Measurements from ENCODE around the gene RPS5.
A peak's percentile ranks its signal among the peaks of the same experiment; 100 is the strongest.
"Not testable (repeated sequence)": the region's sequence is repeated elsewhere in the genome, so short reads cannot be mapped to it uniquely, and the experiment has no call there.

The RPS5 gene

DNA sequence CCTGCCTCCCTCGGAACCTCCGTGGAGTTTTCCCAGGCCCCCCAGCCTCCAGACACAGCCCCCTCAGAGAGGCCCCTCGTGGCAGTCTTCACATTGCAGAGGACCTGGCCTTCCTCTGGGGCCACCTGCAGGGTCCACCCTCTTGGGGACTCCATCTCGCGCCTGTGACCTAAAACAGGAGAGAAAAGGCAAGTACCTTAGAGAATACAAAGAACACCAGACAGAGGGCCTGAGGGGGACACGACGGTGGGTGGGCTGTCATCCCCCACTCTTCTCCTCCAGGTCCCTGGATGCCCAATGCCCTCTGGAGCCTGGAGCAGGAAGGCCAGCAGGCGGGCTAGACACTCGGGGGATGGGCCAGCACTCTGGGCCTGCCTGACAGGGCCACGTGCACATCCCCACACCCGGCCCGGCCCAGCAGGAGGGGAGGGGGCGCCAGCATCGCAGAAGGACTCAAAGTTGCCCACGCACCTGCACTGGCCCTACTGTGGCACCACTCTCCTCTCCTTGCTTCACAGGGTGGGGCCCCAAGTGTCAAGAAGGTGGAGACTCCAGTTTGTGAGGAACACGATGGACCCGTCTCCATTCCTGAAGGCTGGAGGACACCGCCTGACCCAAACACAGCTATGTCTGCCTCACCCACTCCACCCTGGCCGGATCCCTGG lies 29.5 kb upstream of the RPS5 start:
- DNase-seq, result no peak

DNA sequence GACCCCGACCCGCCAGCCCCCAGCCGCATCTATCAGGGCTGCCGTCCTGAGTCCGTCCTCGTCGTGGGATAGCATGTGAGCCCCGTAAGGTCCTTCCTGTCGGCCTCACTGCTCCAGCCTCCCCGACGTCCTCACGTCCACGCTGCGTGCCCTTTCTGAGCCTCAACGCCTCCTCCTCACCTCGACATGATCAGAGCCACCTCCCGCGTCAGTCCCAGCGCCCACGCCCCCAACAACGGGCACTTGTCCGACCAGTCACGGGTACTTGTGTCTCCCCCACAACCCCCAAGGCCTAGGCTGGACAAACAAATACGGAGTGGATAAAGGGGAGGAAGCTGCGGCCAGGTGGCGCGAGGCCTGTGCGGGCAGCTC lies 25.2 kb upstream of the RPS5 start:
- peak; percentile 32 for DNase-seq

DNA sequence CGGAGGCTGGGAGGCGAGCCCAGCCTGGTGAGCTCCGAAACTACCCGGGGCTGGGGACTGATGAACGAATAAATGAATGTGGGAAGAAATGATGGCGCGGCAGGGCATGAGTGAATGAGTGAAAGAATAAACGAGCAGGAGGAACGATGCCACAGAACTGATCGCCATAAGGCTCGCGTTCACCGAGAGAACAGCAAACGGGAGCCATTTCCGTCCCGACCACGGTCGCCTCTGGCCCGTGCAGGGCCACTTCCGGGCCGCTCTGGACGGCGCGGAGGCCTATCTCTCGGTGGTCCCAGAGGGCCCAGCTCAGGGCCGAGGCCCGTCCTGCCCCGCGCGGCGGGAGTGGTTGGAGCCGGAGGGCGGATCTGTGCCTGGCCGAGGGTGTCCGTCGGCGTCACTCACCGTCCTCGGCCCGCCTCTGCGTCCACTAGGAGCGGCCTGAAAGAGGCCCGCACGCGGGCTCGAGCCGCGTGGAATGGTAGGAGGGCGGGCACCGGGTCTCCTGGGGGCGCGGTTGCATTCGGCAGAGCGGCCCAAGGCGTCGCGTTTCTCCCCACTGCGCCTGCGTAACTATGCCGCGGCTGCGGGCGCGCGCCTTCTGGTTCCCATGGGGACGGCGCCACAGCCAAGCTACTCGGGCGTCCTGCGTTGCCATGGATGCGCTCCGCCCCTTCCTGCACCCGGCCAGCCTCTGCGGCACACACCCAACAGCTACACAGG lies 24.6 kb upstream of the RPS5 start, which contains the start of gene ZNF497:
Gene ZNF497 (minus strand): TSS at position 480 of the 723 bp plus-strand sequence. CDS start 5,116 bp downstream, outside the sequence.
- peak; percentile 96 for DNase-seq

DNA sequence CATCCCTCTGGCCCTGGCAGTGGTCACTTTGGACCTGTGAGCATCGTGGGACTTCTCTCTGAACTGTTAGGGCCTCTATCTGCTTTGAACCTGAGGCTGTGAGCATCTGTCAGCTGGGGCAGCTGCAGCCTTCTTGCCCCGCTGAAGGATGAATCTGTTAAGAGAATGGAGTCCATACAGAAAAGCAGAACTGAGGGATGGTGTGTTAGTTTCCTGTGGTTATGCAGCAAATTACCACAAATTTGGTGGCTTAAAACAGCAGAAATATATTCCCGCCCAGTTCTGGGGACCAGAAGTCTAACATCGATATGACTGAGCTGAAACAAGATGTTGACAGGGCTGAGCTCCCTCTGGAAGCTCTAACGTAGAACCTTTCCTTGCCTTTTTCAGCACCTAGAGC lies 22.9 kb upstream of the RPS5 start:
- DNase-seq, result no peak

DNA sequence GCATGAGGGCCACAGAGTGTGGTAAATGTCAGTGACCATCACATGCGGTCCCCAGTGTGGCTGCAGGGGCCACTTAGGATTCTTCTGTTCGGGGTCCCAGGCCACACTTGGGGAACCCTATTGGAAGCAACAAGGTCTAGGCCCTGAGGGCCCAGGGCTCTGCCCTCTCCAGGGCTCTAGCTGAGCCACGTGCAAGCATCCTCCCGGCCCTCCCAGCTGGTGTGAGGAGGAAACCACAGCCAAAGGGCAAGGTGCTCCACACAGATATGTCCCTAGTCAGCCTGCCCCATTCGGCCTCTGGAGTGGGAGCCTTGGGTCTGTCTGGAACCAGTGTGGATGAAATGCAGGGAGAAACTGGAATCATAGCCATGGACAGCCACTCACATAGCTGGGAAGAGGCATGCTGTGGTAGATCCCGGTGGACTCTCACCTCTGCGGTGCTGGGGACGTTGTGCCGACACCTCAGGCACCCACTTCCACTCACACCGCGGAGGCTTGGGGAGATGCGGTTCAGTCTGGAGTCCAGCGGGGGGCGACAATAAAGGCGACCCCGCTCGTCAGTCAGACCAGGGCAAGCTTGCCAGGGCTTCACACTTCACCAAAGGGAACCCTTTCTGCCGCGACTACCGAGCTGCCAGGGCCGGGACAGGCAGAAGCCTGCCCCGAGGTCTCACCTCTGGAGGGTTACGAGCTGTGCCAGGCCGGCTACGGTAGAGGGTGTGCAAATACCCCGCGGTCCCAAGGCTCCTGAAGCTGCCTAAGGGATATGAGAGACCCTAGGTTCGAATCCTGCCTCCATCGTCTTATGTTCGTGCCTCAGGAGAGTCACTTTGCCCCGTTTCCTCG lies 20.3 kb upstream of the RPS5 start:
- DNase-seq, result no peak

DNA sequence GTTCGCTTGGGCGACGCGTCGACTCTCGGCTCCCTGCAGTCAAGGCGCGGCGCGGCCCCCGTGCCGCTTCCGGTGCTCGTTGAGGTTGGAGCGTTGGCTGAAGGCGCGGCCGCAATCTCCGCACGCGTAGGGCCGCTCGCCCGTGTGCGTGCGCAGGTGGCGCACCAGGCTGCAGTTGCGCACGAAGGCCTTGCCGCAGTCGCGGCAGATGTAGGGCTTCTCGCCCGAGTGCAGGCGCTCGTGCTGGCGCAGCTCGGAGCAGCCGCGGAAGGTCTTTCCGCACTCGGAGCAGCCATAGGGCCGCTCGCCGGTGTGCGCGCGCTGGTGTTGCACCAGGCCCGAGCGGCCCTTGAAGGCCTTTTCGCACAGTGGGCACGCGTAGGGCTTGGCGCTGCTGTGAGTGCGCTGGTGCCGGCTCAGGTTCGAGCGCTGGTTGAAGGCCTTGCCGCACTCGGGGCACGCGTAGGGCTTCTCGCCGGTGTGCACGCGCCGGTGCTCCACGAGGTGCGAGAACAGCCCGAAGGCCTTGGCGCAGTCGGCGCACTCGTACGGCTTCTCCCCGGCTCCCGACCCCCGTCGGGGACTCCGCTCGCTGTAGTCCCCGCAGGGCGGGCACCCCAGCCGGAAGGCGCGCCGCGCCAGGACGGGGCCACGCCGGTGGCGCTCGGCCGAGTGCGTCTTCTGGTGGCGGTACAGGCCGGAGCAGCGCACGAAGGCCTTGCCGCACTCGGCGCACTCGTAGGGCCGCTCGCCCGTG lies 19.2 kb upstream of the RPS5 start:
- no peak for DNase-seq

DNA sequence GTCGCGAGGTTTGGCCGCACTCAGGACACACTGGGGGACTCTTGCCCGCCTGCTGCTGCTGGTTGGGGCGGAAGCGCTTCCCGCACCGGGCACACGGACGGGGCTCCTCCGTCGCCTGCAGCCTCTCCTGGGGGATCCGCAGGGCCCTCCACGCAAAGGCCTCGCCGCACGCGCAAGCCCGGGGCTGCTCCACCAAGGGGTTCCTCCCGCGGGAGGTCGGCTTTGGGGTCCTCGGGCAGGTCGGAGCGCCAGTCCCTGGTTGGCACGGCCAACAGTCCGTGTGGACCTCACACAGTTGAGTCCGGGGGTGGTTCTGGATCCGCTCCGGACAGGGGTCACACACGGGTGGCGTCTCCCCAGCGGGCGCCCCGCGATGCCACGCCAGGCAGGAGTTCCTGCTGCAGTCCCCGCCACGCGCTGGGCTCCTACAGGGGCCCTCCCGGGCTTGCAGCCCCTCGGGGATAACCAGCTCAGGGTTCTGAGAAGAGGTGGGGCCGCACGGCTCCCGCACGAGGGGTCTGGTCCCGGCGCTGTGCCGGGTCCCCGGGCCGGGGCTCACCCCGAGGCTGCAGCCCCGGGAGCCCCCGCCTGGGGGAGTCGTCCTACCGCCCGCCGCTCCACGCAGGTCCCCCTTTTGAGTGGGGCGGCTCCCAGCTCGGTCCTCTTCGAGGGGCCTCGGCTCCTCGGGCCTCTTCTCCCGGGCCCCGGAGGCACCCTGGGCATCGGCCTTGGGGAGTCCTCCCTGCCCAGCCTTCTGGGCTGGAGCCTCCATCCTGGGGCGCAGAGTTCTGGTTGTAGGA lies 18.3 kb upstream of the RPS5 start:
- DNase-seq, result no peak

DNA sequence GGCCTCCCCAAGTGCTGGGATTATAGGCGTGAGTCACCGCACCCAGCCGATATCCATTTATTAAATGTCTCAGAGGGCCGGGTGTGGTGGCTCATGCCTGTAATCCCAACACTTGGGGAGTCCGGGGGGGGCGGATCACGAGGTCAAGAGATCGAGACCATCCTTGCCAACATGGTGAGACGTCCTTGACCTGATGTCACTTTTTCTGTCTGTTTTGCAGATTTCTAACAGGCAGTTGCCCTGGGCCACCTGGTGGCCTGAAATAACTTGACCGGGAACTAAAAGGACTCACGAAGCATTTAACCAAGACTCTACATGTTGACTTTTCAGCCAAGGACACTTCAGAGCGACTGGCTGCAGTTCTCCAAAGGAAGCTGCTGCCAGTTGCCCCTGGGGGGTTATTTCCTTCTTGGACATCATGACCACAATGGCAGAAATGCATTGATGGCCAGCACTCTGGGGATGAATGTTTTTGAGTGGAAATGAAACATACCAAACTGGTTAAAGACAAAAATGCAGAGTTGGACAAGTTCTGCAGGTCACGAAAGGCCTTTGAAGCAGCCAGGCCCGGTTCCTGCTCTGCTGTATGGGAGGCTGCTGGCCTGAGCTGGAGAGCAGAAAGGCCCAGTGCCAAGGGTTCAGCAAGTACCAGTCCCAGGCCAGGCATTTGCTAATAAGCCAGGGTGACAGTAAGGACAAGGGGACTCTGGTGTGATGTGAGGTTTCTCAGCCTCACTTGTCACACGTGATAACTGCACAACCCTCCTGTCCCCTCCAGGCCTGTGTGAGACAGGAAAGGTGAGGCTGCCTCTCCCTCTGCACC lies 14.5 kb upstream of the RPS5 start:
- no peak for DNase-seq

DNA sequence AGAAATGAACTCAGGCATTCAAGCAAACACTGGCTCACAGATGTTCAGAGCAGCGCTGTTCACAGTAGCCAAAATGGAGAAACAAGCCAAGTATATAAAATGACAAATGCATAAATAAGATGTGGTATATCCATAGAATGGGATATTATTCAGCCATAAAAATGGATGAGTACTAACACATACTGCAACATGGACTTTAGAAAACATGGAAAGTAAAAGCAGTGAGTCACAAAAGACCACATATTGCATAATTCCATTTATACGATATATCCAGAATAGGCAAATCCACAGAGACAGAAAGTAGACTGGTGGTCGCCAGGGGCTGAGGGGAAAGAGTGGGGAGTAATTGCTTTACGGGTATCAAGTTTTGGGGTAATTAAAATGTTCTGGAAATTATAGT lies 12.9 kb upstream of the RPS5 start:
- no peak for DNase-seq

DNA sequence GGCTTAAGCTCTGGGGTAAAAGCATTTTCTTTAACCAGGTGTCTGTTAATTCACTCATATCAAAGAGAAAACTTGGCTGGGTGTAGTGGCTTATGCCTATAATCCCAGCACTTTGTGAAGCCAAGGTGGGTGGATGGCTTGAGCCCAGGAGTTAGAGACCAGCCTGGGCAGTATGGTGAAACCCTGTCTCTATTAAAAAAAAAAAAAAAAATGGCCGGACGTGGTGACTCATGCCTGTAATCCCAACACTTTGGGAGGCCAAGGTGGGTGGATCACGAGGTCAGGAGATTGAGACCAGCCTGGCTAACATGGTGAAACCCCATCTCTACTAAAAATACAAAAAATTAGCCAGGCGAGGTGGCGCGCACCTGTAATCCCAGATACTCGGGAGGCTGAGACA lies 10.3 kb upstream of the RPS5 start:
- DNase-seq, result not testable (repeated sequence)

DNA sequence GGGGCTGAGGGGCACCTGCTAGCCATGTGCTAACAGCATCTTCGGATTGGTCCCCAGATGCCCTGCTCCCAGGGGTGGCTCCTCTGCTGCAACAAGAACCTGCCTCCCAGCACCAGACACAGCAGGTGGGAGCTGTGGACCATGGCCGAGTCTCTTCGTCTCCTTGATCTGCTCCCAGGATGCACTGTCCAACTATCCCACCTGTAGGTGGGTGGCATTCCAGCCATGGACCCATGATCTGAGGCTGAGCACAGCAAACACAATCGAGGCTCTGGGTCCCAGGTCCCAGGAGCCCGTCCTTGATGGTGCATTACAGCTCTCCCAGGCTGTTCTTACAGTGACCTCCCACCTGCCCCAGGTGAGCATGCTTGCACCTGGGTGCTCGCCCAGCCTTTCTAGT lies 7.8 kb upstream of the RPS5 start:
- DNase-seq, result no peak

DNA sequence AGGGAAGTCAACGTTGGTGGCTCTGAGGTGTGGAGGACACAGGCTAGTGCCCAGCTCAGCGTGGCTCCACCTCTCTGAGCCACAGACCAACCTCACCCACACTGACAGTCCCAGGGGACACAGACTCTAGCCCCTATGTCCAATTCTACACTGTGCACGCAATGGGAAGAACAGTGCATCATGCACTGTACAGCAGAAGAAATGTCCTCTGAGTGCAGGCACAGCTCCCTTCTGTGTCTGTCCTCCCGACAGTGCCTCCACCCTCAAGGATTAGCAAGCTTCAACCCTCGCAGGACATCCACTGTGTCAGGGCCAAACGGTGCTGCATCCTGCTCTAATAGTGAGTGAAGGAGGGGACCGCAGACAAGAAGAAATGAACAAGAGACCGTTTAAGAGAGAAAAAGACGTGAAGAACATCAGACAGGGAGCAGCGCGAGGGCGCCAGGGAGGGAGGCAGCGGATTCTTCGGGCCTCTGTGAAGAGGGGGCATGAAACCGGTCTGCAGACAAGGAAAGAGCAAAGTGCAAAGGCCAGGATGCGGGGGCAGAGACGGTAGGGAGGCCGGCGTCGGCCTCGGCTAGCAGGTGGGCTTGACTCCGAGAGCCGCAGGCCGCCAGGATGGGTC lies 6.9 kb upstream of the RPS5 start:
- no peak for DNase-seq

DNA sequence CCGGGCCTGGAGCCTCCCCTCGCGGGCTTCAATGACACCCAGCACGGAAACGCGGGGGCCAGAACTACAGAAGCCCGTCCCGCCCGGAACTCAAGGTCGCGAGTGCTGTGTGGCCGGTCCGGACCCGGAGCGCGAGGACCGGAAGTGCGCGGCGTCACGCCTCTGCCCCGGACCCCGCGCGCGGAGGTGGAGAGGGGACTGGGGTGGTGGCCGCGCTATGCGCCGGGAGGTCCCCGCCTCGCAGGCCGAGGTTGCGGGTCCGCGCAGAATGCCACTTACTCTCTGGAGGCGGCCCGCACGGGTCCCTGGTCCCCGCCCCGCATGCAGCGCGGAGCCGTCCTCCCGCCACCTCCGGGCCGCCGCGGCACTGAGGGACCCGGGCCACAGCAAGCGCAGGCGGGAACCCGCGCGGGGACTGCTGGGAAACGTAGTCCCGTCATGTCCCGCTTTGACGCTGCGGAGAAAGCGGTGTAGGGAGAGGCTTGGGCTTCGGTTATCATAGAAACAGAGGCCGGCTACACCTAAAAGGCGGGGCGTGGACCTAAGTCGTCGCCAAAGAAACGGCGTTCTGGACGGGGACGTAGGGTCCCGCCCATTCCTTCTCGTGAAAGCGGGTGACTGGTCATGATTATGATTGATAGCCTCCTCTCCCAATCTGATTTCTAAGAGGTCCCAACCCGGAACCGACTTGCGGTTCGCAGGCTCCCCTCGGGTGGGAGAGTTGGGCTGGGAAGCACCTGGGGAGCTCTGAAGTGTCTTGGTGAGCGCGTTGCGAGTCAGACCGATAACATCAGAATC lies 6.2 kb upstream of the RPS5 start, which contains the start of gene ZNF837:
Gene ZNF837 (minus strand): TSS at position 369 of the 798 bp plus-strand sequence. CDS start 11,698 bp downstream, outside the sequence.
- DNase-seq, result peak; percentile 99

DNA sequence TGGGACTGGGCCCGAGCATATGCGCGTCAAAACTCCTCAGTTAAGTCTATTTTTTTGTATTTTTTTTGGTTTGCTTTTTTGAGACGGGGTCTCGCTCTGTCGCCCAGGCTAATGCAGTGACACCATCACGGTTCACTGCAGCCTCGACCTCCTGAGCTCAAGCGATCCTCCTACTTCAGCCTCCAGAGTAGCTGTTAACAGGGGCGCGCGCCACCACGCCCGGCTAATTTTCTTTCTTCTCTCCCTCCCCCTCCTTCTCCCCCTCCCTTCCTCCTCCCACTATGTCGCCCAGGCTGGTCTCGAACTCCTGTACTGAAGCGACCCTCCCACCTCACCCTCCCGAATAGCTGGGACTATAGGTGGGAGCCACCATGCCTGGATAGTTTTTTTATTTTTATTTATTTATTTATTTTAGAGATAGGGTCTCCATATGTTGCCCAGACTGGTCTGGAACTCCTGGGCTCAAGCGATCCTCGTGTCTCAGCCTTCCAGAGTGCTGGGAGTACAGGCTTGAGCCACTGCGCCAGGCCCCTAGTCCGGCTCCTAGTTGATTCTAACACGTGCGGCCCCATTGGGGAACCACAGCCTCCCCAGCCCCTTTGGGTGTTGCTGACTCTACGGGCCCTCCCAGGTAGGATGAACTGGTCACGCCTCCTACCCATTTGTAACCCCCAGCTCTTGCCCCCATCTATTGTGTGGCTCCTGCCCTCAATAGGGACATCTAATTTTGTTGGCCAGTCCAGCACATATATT lies 5.4 kb upstream of the RPS5 start:
- no peak for DNase-seq

DNA sequence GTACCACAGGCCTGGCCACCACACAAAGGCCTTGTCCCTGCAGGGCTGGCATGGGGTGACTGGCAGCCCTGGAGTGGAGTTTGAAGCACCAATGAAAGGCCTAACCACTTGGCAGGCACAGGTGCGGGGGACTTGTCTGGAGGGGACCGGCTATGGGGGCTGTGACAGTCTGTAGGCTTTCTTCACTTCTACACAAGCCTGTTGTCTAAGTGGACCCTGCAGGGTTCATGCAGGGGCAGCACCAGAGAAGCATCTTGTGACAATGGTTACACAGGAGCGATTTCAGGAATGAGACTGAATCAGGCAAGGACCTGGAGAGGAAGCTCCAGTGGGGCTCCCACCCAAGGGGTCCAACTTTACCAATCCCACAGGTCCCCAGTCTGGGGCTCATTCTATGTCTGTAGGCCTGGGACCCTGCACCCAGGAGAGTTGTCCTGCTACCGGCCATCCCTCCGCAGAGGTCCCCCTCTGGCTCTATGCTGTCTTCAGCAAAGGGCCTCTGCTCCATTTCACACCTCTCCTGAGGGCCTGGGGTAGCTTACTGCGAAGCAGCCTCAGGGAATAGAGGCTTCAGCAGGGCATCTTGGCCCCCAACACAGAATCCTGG lies 4.0 kb upstream of the RPS5 start:
- no peak for DNase-seq

DNA sequence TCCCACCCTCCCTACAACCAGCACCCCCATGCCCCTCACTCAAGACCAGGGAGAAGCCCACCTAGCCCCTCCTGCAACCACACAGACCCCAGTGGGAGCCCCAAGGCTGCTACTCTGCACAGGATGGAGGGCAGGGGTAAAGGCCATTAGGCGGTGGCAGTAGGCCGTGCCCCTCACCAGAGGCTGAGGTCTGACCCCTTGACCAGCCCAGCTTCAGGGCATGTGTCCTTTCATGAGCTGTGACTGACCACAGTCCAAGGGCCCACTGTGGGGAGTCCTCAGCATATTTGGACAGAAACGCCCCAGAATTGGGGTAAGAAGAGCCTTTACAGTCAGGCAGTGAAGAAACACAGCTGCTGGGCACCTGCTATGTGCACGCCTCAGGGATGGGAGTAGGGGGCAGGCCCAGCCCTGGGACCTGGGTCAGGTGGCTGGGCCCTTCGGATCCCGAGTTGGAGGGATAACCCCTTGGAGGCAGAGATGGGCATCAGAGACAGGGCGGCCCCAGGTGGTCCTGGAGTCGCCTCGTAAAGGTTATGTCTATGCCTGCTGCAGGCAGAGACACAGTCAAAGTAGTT lies 1.7 kb upstream of the RPS5 start:
- no peak for DNase-seq

DNA sequence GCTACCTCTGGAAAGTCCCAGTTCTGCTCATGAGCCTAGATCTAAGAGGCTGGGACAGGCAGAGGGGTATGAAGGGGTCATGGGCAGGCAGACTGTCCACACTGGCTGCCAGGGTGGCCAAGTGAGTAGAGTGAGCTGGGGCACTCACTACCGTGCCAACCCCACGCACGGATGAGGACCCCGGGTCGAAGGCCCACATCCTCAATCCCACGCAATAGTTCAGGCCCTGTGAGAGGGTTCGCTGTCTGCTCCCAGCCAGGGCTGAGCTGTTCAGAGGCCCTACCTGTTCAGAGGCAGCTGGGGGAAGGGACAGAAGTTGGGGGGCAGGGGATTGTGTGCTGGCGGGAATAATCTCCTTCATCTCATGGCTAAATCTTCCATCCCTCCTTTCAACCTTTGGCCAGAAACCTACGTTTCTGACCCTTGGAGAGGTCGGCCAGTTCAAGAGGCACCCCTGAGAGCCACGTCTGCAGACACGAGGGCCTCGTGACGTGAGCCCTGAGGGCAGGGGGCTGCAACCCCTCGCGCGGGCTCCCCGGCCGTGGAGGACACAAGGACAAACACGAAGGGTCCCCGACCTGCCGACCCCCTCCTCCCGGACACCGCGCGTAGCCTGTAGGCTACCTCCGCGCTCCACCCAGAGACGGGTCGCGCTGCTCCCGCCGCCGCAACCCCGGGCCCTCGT lies 1.0 kb upstream of the RPS5 start:
- no peak for DNase-seq

Data from NCI-H345 (cell line).